ENCODE data around the gene SAP130. TPM values are rescaled to one million over a fixed set of nuclear protein-coding genes. Genes with fewer than 3 reads are reported as not detected.

The SAP130 gene
- total and polyA plus RNA-seq, 2 of the 8 experiments (the other 6 are each of a cell fraction or from before 2014, with no cell fraction given) = 51.4 to 54.3 TPM

- no peak for TF ChIP-seq CHD7 (IDR thresholded peaks at IDR 0.05; ENCODE audit: insufficient replicate concordance, low read length)
- TF ChIP-seq TAF1 (IDR thresholded peaks at IDR 0.05; ENCODE audit: low read depth, low read length) = no peak
- TF ChIP-seq BCL11A (IDR thresholded peaks at IDR 0.05; ENCODE audit: low read depth in 2 of 2, low read length in 2 of 2) = no peak
- TF ChIP-seq RNF2 (IDR thresholded peaks at IDR 0.05; ENCODE audit: borderline replicate concordance, low read depth, low read length, missing control alignments, poor library complexity, severe bottlenecking) = no peak
- no peak for TF ChIP-seq CHD2 (IDR thresholded peaks at IDR 0.05; ENCODE audit: low read length)
- no peak for TF ChIP-seq SIN3A (conservative IDR thresholded peaks at IDR 0.05 in 1 of 2, IDR thresholded peaks at IDR 0.05 in 1 of 2; ENCODE audit: low read depth in 1 of 2, low read length in 2 of 2)
- no peak for TF ChIP-seq CEBPB (IDR thresholded peaks at IDR 0.05; ENCODE audit: low read depth, low read length)
- TF ChIP-seq, protein P1, sequence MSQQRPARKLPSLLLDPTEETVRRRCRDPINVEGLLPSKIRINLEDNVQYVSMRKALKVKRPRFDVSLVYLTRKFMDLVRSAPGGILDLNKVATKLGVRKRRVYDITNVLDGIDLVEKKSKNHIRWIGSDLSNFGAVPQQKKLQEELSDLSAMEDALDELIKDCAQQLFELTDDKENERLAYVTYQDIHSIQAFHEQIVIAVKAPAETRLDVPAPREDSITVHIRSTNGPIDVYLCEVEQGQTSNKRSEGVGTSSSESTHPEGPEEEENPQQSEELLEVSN (IDR thresholded peaks at IDR 0.05) = no peak
- no peak for TF ChIP-seq FOSL1 (IDR thresholded peaks at IDR 0.05; ENCODE audit: insufficient read depth, low read depth, low read length)
- TF ChIP-seq POLR2AphosphoS5 (IDR thresholded peaks at IDR 0.05; ENCODE audit: low read depth, low read length) = no peak
- TF ChIP-seq HDAC2 (IDR thresholded peaks at IDR 0.05; ENCODE audit: borderline replicate concordance in 1 of 2, low read depth in 2 of 2, low read length in 2 of 2) = no peak
Observed at GRCh38 chr2:127940641-127941040, 87.2 kb downstream of the SAP130 start (continued).

Data from H1 (cell line).